ENCODE data around the gene PSMA6.
"Not testable (repeated sequence)": the region's sequence is repeated elsewhere in the genome, so short reads cannot be mapped to it uniquely, and the experiment has no call there.

Gene PSMA6

DNA sequence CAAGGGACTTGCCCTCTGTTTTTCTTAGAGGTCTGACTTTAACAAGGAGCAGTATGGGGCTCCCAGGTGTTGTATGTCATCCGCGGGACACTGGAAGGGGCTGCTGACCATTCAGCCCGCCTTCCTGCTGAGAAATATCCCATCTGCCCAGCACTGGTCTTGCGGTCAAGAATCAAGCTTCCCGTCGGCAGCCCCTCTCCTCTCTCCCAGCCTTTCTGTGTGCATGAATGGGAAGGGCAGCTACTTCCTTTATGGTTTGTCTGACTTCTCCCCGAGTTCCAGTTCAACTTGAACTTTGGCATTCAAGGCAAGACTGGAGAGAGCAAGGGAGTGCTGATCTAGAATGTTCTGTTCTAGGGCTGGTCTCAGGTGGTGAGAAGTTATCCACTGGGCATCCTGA is 51.5 kb downstream of the PSMA6 start:
- H3K4me3 ChIP-seq (ENCODE audit: low read depth, low read length): no peak overlapping the region
- DNase-seq (ENCODE audit: low read depth): no peak
- TF ChIP-seq, protein P1, sequence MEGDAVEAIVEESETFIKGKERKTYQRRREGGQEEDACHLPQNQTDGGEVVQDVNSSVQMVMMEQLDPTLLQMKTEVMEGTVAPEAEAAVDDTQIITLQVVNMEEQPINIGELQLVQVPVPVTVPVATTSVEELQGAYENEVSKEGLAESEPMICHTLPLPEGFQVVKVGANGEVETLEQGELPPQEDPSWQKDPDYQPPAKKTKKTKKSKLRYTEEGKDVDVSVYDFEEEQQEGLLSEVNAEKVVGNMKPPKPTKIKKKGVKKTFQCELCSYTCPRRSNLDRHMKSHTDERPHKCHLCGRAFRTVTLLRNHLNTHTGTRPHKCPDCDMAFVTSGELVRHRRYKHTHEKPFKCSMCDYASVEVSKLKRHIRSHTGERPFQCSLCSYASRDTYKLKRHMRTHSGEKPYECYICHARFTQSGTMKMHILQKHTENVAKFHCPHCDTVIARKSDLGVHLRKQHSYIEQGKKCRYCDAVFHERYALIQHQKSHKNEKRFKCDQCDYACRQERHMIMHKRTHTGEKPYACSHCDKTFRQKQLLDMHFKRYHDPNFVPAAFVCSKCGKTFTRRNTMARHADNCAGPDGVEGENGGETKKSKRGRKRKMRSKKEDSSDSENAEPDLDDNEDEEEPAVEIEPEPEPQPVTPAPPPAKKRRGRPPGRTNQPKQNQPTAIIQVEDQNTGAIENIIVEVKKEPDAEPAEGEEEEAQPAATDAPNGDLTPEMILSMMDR (conservative IDR thresholded peaks at IDR 0.05; ENCODE audit: low read depth, low read length): no peak

DNA sequence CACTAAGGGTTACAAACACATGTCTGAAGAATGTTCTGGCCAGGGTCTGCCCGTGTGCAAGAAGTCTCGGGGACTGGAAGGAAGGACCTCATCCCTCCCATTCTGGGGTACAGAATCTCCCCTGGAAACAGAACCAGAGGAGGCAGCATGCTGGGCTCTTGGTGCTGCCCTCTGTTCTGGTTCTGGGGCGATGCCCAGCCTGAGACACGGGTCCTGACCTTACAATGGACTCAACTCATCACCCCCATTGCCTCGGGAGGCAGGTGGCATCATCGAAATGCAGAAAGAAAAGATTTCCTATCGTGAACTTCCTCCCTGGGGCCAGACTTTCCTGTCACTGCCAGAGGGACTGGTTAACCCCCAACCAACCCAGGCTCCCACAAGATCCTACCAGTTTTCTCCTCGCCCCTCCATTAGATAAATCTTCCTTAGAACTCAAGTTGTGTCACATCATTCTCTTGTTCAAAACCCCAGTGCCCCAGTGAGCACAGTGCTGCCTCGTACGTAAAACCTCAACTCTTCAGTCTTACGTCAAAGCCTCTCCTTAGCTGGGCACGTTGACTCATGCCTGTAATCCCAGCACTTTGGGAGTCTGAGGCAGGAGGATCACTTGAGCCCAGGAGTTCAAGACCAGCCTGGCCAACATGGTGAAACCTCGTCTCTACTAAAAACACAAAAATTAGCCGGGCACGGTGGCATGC is 52.1 kb downstream of the PSMA6 start:
- H3K4me3 ChIP-seq (ENCODE audit: low read depth, low read length): no peak overlapping the region
- DNase-seq (ENCODE audit: low read depth): no peak
- TF ChIP-seq, protein P1 (conservative IDR thresholded peaks at IDR 0.05; ENCODE audit: low read depth, low read length): no peak

DNA sequence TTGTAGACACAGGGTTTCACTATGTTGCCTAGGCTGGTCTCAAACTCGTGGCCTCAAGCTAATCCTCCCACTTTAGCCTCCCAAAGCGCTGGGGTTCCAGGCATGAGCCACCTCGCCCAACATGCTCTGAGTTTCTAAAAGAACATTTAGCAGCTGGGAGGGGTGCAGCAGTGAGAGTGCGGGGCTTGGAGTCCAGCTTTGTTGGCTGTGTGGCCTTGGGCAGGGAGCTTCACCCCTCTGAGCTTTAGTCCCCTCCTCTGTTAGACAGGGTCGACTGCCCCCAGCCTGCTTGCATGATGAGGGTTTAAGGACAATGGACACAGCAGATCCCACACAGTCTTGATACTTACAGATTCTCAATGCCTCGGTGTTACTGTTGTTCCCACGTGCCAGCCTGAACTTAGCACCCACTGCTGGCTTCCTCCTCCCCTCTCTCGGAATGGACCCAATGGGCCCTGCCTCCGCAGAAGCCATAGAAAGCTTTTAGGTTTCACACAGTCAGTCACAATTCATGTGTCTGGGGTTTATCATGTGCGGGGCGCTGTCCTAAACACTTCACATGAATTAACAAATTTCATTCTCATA is 54.6 kb downstream of the PSMA6 start:
- TF ChIP-seq, protein P1 (conservative IDR thresholded peaks at IDR 0.05; ENCODE audit: low read depth, low read length): no peak
- no peak overlapping the region for H3K4me3 ChIP-seq (ENCODE audit: low read depth, low read length)
- no peak for DNase-seq (ENCODE audit: low read depth)

DNA sequence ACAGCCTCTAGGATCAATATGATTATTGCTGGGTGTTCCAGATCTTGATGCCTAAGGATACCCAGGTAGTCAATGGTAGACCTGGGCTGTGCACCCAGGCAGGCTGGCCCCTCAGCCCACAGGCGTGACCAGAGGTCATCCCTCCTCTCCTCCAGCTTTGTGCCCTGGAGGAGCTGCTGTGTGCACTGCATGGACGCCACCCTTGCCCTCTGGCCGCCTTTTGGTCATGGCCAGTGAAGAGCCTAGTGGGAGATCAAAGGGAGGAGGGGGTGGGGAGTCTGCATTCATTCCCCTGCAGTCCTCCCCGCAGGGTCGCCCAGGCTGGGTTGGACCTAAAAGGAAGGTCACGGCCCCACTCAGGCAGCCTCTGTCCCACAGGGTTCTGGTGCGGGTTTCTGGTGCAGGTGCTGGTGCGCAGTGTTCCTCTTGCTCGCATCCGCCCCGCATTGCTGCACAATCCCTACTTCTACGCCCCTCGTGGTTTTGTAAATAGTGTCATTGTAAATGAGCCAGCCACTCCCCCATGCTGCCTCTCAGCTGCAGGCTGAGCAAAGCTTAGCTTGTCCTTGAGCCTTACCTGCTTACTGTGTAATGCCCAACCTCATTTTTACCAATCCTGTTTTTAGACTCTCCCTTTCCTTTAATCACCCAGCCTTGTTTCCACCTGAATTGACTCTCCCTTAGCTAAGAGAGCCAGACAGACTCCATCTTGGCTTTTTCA is 55.3 kb downstream of the PSMA6 start:
- H3K4me3 ChIP-seq (ENCODE audit: low read depth, low read length): no peak overlapping the region
- DNase-seq (ENCODE audit: low read depth): no peak
- TF ChIP-seq, protein P1 (conservative IDR thresholded peaks at IDR 0.05; ENCODE audit: low read depth, low read length): no peak

DNA sequence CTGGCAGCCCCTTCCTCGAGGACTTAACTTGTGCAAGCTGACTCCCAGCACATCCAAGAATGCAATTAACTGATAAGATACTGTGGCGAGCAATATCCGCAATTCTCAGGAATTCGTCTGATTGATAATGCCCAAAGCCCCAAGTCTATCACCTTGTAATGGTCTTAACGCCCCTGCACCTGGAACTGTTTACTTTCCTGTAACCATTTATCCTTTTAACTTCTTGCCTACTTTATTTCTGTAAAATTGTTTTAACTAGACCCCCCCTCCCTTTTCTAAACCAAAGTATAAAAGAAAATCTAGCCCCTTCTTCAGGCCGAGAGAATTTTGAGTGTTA is 55.8 kb downstream of the PSMA6 start:
- H3K4me3 ChIP-seq (ENCODE audit: low read depth, low read length); DNase-seq (ENCODE audit: low read depth): not testable (repeated sequence)

DNA sequence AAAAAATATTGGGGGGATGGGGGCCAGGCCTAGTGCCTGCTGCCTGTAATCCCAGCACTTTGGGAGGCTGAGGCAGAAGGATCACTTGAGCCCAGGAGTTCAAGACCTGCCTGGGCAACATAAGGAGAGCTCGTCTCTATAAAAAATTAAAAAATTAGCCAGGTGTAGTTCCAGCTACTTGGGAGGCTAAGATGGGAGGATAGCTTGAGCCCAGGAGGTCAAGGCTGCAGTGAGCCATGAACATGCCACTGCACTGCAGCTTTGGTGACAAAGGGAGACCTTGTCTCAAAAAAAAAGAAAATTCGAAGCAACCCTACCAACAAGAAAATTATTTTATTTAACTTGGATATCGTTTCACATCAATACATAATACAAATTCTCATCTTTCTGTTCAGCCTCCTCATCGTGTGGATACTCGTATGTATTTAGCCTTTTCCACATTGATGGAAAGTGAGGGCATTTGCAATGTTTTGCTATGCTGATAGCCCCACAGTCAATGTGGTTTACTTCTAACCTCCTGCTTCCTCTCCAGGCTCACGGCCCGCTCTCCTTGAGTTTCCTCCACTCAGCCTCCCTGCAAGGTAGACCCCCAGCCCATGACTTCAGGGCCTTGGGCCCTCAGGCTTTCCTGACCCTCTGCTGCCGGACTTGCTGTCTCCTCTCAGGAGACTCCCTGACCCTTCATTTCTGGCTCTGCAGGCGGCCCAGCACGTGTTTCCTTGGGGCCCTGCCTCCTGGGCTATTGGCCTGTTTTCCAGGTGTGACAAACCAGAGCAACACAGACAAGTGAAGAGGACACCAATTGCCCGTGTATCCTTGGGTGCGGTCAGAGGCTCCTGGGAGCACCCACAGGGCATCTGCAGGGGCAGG is 57.5 kb downstream of the PSMA6 start:
- TF ChIP-seq, protein P1 (conservative IDR thresholded peaks at IDR 0.05; ENCODE audit: low read depth, low read length): no peak
- no peak for DNase-seq (ENCODE audit: low read depth)
- no peak overlapping the region for H3K4me3 ChIP-seq (ENCODE audit: low read depth, low read length)

DNA sequence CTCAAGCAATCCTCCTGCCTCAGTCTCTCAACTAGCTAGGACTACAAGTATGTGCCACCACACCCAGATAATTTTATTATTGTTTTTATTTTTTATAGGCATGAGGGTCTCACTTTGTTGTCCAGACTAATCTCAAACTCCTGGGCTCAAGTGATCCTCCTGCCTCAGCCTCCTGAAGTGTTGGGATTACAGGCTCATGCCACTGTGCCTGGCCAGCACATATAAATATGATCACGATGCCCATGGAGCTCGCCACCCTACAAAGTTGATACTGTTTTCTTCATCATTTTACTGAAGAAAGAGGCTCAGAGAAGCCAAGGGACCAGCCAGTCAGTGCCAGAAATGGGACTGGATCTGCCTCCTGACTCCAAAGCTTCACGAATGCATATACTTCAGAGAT is 59.3 kb downstream of the PSMA6 start:
- DNase-seq (ENCODE audit: low read depth): no peak
- TF ChIP-seq, protein P1 (conservative IDR thresholded peaks at IDR 0.05; ENCODE audit: low read depth, low read length): no peak
- no peak overlapping the region for H3K4me3 ChIP-seq (ENCODE audit: low read depth, low read length)

Measured in choroid plexus epithelial cell (primary cell).